HepG2 (cell line): Measurements from ENCODE around the gene RARA. TPM values are rescaled to one million over a fixed set of nuclear protein-coding genes. Genes with fewer than 3 reads are reported as not detected.

Experiments
- ATAC-seq: fragments of 200-7000 bp; cut with Tn5 transposase; 3 replicates; pipeline ENCODE4 v1.9.1; 2020; ENCODE audit warnings: mild to moderate bottlenecking, moderate library complexity
- BruUV-seq: library from RNA; stranded (reverse); fragments of 400-500 nt; replicated peaks from 2 replicates; lab custom pipeline; 2021; lab: Mats Ljungman, UMichigan
- CTCF ChIA-PET: fragments of 300-600 bp; formaldehyde crosslinking; extraction: SDS; loops from one replicate; lab custom pipeline; 2021; ENCODE audit warnings: low total read pairs, inconsistent platforms, low intra/inter-chr PET ratio; lab: Yijun Ruan, JAX
- POLR2A ChIA-PET: fragments of 350-600 bp; sonication (Branson Sonifier 250); formaldehyde crosslinking; loops from one replicate; lab custom pipeline; 2020; ENCODE audit warnings: antibody characterized with exemption, inconsistent platforms; lab: Yijun Ruan, JAX
- DNase-seq: peaks from one replicate; pipeline ENCODE4 v3.0.0-alpha.2; 2015; ENCODE audit warnings: low spot score
- FAIRE-seq: peaks from 3 replicates; lab custom pipeline; 2011; peaks lifted over from hg19 to GRCh38; lab: Jason Lieb, UNC
- H2AFZ ChIP-seq: one replicate; pipeline ENCODE4 v1.6.1; 2011; ENCODE audit warnings: low read length, inconsistent platforms
- H3K27ac ChIP-seq: fragments of 300-600 bp; 3 replicates; pipeline ENCODE4 v1.8.0; 2011; ENCODE audit warnings: mixed run types, mild to moderate bottlenecking, mixed read lengths, low read length, inconsistent platforms; ENCODE audit not compliant: insufficient read depth; ENCODE audit errors: extremely low read length
- H3K27me3 ChIP-seq, 2 experiments: fragments of 200-600 bp in 1 of 2; 2 replicates in 1 of 2; 3 replicates in 1 of 2; pipeline versions ENCODE4 v1.6.0 to v1.8.0; 2011; ENCODE audit warnings: low read length in 2 of 2, mild to moderate bottlenecking in 2 of 2, moderate library complexity in 2 of 2, inconsistent platforms in 1 of 2; ENCODE audit not compliant: insufficient read depth in 2 of 2, control insufficient read depth in 1 of 2
- H3K36me3 ChIP-seq, 2 experiments: fragments of 200-600 bp in 1 of 2; replicated peaks in 1 of 2; 2 replicates in 1 of 2; 3 replicates in 1 of 2; pipeline versions ENCODE4 v1.5.1 to v1.8.0; 2011; ENCODE audit warnings: low read length in 2 of 2, inconsistent platforms in 1 of 2; ENCODE audit not compliant: insufficient read depth in 2 of 2, control insufficient read depth in 1 of 2
- H3K4me1 ChIP-seq: 2 replicates; pipeline ENCODE4 v1.5.1; 2012; ENCODE audit warnings: low read length, inconsistent platforms; ENCODE audit not compliant: insufficient read depth
- H3K4me2 ChIP-seq: 2 replicates; pipeline ENCODE4 v1.6.0; 2011; ENCODE audit warnings: low read depth, low read length, inconsistent platforms
- H3K4me3 ChIP-seq, 3 experiments: fragments of 200-600 bp in 1 of 3; sonication (generic), shearing (Covaris generic) in 1 of 3; replicated peaks in 1 of 3; 2 replicates each; pipeline ENCODE4 v1.5.1; 2011 to 2016; ENCODE audit warnings: low read length in 3 of 3, inconsistent platforms in 2 of 3, low read depth in 2 of 3, mild to moderate bottlenecking in 2 of 3, control low read depth in 1 of 3, mixed read lengths in 1 of 3; ENCODE audit not compliant: insufficient read depth in 1 of 3
- H3K79me2 ChIP-seq: one replicate; pipeline ENCODE4 v1.6.1; 2011; ENCODE audit warnings: low read length, inconsistent platforms; ENCODE audit not compliant: insufficient read depth
- H3K9ac ChIP-seq: 2 replicates; pipeline ENCODE4 v1.6.0; 2011; ENCODE audit warnings: mild to moderate bottlenecking, low read depth, low read length, inconsistent platforms; ENCODE audit not compliant: insufficient read depth
- H3K9me3 ChIP-seq: 2 replicates; pipeline ENCODE4 v1.5.1; 2012; ENCODE audit warnings: mild to moderate bottlenecking, low read length
- H4K20me1 ChIP-seq: 2 replicates; pipeline ENCODE4 v1.6.0; 2011; ENCODE audit warnings: inconsistent platforms, mild to moderate bottlenecking, low read length, moderate library complexity; ENCODE audit not compliant: insufficient read depth
- E2F2 ChIP-seq: sonication (generic); formaldehyde crosslinking; IDR thresholded peaks from 2 replicates; pipeline ENCODE4 v1.4.0; 2020; ENCODE audit warnings: missing genetic modification reagents, borderline replicate concordance
- MATR3 ChIP-seq: sonication (generic); formaldehyde crosslinking; IDR thresholded peaks from 2 replicates; pipeline ENCODE4 v1.4.0; 2020; ENCODE audit warnings: missing genetic modification reagents
- ZNF318 ChIP-seq: sonication (generic); formaldehyde crosslinking; IDR thresholded peaks from 2 replicates; pipeline ENCODE4 v1.4.0; 2020; ENCODE audit warnings: mild to moderate bottlenecking, missing genetic modification reagents
- ZNF672 ChIP-seq: sonication (generic); formaldehyde crosslinking; IDR thresholded peaks from 2 replicates; pipeline ENCODE4 v1.8.1; 2022; ENCODE audit warnings: missing genetic modification reagents
- WGBS: methylation state at CpG from one replicate; pipeline ENCODE4 v1.1.6; 2017; ENCODE audit warnings: low lambda C conversion rate; 5-methylcytosine and 5-hydroxymethylcytosine counted together
- in situ Hi-C: cut with HindIII; loops from 2 replicates; pipeline ENCODE4 v1.10.0; 2017; ENCODE audit warnings: low pct_unique_long_range_greater_than_20kb; ENCODE audit not compliant: extremely low pct_ligation_motif_present
- intact Hi-C: fragments of 100-400 bp; cut with micrococcal nuclease; formaldehyde crosslinking; loops from one replicate; pipeline ENCODE4 v1.10.0; 2022; ENCODE audit not compliant: unreplicated experiment
- polyA plus RNA-seq, 8 experiments: library from polyadenylated mRNA; depleted of rRNA in 3 of 8; stranded (reverse) in 7 of 8; unstranded in 1 of 8; fragments of >200 nt; fragmentation: Illumina TruSeq in 4 of 8; extraction: Trizol in 4 of 8; gene quantifications; 2 replicates each; pipeline versions ENCODE4 v1.2.1 to v1.2.3, GENCODE V29; 2011 to 2016; ENCODE audit warnings: low read depth in 4 of 8, missing spikeins in 1 of 8, mixed read lengths in 1 of 8; ENCODE audit not compliant: insufficient read depth in 1 of 8
- total RNA-seq, 5 experiments: library from RNA; depleted of rRNA; stranded (reverse); fragments of >200 nt; fragmentation: Illumina TruSeq; extraction: Trizol; gene quantifications; 2 replicates each; pipeline ENCODE4 v1.2.3, GENCODE V29; 2016; ENCODE audit warnings: low read depth in 1 of 5

The RARA gene
- total and polyA plus RNA-seq, 2 of the 13 experiments (the other 11 are each of a cell fraction or from before 2014, with no cell fraction given) = 6.4 to 8.6 TPM

- Histone ChIP-seq H3K9me3 (no peaks in the 10 kb centered on the region), H4K20me1 (no peaks in the 10 kb centered on the region), H3K27ac (no peak overlapping the region), H3K4me1 (peaks cover 84% of the 10 kb centered on the region), H3K4me2 (no peak overlapping the region), H3K9ac (no peak overlapping the region), H3K4me3 (no peak overlapping the region), H3K36me3 (no peaks in the 10 kb centered on the region), H3K79me2 (peaks cover 8% of the 10 kb centered on the region), H2AFZ (no peak overlapping the region), H3K27me3 (no peaks in the 10 kb centered on the region; a peak in 1 of 5 replicates)
- no peak for ATAC-seq
- FAIRE-seq = no peak
- no TSS peak for BruUV-seq
- WGBS = 62% methylated on average over 7 of the region's 7 CpGs
- in situ Hi-C loops (no loop called here), intact Hi-C loops (no loop called here)
- no peak for DNase-seq
- POLR2A ChIA-PET = interaction anchor here (1.3 to 3.5 kb wide), 2 partner anchors 32 to 39 kb away, joined by 3 to 13 read pairs; no protein-coding TSS in a partner anchor
- CTCF ChIA-PET = interaction anchor here (0.6 kb wide), 1 partner anchor 39 kb away, joined by 3 read pairs; no protein-coding TSS in a partner anchor
- TF ChIP-seq E2F2 (CRISPR knock-in tag) = no peak
- no peak for TF ChIP-seq ZNF672
- no peak for TF ChIP-seq MATR3 (CRISPR knock-in tag)
- TF ChIP-seq ZNF318 (CRISPR knock-in tag) = no peak
These were observed 4.9 kb downstream of the RARA start for GRCh38 chr17:40313668-40314583.
